Measurements from ENCODE around the gene GLT1D1. TPM values are rescaled to one million over a fixed set of nuclear protein-coding genes. Genes with fewer than 3 reads are reported as not detected.

GLT1D1 gene
- total RNA-seq, 4 donors from 2014 or later, result 0.19 to 0.75 (median 0.62) TPM; not detected in 1

DNA sequence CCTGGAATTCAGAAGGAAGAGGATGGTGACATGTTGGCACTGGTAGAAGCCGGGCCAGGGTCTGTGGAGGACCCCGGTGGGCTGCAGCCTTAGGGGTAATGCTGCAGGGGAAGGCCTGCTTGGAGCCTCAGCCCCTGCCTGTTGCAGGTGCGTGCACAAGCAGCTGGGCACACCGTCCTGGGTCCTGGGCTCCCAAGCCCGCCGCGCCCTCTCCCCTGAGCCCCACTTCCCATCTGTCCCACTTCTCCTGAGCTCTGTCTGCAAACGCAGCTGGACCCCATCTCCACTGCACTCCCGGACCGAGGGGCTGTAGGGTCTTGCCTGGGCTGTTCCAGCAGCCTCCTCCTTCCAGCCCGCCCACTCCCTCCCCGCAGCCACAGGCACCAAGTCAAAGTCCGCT lies 116.8 kb downstream of the GLT1D1 start:
- Histone ChIP-seq H3K4me1 (no peaks in the 10 kb centered on the region), H3K4me3 (no peak overlapping the region), H3K27ac (no peak overlapping the region), H3K27me3 (peaks cover 0 to 56% (median 0%) of the 10 kb centered on the region in 4 donors), H3K36me3 (no peaks in the 10 kb centered on the region), H3K9me3 (peaks cover 0 to under 1% (median 0%) of the 10 kb centered on the region in 3 donors)
- no peak for DNase-seq
- TF ChIP-seq POLR2A (IDR thresholded peaks at IDR 0.05), result no peak
- TF ChIP-seq, protein P1, sequence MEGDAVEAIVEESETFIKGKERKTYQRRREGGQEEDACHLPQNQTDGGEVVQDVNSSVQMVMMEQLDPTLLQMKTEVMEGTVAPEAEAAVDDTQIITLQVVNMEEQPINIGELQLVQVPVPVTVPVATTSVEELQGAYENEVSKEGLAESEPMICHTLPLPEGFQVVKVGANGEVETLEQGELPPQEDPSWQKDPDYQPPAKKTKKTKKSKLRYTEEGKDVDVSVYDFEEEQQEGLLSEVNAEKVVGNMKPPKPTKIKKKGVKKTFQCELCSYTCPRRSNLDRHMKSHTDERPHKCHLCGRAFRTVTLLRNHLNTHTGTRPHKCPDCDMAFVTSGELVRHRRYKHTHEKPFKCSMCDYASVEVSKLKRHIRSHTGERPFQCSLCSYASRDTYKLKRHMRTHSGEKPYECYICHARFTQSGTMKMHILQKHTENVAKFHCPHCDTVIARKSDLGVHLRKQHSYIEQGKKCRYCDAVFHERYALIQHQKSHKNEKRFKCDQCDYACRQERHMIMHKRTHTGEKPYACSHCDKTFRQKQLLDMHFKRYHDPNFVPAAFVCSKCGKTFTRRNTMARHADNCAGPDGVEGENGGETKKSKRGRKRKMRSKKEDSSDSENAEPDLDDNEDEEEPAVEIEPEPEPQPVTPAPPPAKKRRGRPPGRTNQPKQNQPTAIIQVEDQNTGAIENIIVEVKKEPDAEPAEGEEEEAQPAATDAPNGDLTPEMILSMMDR (IDR thresholded peaks at IDR 0.05), result no peak
- intact Hi-C loops (cut with DNase I), result no loop called here
- WGBS, 2 donors, result 14 to 20% methylated on average over 1 to 6 of the region's 13 CpGs

DNA sequence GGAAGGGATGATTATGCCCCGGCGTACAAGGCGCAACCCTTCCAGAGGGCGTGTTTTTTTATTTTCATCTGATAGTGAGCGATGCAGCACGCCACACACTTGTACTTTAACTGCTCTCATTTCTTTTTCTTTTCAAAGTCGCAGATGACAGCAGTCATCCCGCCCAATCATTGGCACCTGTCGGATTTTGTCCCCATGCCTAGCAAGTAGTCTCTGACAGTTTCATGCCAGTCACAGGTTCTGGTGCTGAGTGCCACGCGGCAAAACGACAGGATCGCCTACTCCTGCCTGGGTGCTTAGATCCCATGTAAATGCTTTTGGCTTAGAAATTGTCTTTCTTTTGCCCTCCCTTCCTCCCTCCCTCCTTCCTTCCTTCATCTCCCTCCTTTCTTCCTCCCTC lies 117.7 kb downstream of the GLT1D1 start:
- no peak for TF ChIP-seq POLR2A (IDR thresholded peaks at IDR 0.05)
- TF ChIP-seq, protein P1 (IDR thresholded peaks at IDR 0.05), result no peak
- Histone ChIP-seq H3K4me3 (no peak overlapping the region), H3K4me1 (no peaks in the 10 kb centered on the region), H3K36me3 (no peaks in the 10 kb centered on the region), H3K27me3 (peaks cover 0 to 62% (median 0%) of the 10 kb centered on the region in 4 donors), H3K27ac (no peak overlapping the region), H3K9me3 (no peaks in the 10 kb centered on the region)
- DNase-seq, result no peak
- intact Hi-C loops (cut with DNase I), result no loop called here
- WGBS, 2 donors, result 71 to 75% methylated on average over 13 of the region's 13 CpGs

DNA sequence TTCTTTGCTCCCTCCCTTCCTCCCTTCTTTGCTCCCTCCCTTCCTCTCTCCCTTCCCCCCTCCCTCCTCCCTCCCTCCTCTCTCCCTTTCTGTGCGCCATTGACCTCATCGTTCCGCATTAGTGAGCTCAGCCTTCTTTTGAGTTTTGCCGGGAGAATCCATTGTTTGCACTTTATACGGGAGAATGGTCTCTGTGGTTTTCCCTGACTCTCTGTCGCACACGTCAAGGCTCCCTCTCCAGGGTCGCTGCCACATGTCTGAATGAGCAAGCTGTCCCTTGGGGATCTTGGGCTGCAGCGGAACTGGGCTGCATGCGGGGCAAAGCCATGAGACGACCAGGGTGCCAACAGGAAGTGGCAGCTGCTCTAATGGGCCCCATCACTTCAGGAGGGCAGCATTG lies 118.5 kb downstream of the GLT1D1 start:
- no peak overlapping the region for H3K27ac ChIP-seq
- no peak for TF ChIP-seq POLR2A (IDR thresholded peaks at IDR 0.05)
- TF ChIP-seq, protein P1 (IDR thresholded peaks at IDR 0.05), result no peak
- peaks cover 0 to 66% (median 0%) of the 10 kb centered on the region in 4 donors for H3K27me3 ChIP-seq
- no peaks in the 10 kb centered on the region for H3K4me1 ChIP-seq
- WGBS, 2 donors, result 13 to 59% methylated on average over 3 to 4 of the region's 11 CpGs
- no peak for DNase-seq
- no peaks in the 10 kb centered on the region for H3K9me3 ChIP-seq
- H3K4me3 ChIP-seq, result no peak overlapping the region
- intact Hi-C loops (cut with DNase I), result no loop called here
- H3K36me3 ChIP-seq, result no peaks in the 10 kb centered on the region

DNA sequence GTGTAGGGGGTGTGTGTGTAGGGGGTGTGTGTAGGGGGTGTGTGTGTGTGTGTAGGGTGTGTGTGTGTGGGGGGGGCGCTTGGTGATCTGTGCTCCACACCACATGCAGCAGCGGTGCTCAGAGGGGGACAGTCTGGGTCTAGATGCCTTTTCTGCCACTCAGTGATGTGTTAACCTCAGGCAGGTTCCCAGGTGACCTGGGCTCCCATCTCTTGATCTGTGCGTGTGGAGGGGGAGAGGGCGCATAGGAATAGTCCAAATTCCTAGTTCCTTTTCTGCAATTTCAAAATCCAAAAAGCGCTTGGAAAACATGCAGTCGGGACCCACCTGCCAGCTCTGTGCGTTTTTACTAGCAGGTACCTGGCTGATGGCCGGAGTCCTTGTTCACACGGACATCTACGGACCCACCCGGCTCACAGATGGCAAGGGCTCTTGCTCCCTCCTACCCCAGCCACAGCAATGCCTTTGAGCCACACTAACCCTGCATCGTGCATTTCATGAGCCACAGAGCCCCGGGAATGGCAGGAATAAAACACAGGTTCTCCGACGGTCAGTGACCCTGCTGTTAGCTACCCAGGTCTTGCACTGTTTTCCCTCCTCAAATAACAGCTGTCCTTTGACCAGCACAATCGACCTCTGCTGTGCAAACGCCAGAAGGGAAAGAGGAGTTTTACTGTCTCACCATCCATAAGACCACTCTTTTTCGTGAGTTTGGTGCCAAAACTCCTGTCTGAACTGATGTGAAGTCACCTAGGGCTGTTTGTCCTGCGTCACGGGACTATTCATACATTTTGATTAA lies 120.8 kb downstream of the GLT1D1 start:
- Histone ChIP-seq H3K36me3 (no peaks in the 10 kb centered on the region), H3K4me1 (no peaks in the 10 kb centered on the region), H3K27me3 (peaks cover 0 to 77% (median 2%) of the 10 kb centered on the region in 4 donors), H3K4me3 (no peak overlapping the region), H3K9me3 (no peaks in the 10 kb centered on the region), H3K27ac (no peak overlapping the region)
- WGBS, 2 donors, result 50 to 55% methylated on average over 9 to 16 of the region's 20 CpGs
- intact Hi-C loops (cut with DNase I), result no loop called here
- no peak for DNase-seq
- TF ChIP-seq, protein P1 (IDR thresholded peaks at IDR 0.05), result no peak

DNA sequence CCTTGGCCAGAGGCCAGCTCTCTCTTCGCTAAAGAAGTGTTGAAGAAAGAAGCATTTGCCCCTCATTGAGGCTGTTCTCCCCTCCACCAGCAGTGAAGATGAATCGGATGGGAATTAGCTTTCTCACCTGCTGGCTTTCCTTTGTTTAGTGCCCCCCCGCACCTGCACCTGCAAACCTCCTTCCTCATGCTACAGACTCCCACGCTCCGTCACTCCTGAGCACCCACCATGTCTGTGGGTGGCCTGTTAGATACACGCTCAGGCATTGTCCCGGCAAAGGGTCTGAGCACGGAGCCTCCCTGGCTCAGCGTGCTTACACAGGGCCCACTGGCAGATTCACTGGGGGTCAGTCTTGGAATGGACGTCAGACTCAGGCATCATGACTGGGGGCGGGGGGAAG lies 121.6 kb downstream of the GLT1D1 start:
- WGBS, 2 donors, result 57 to 79% methylated on average over 9 to 11 of the region's 11 CpGs
- DNase-seq, result no peak
- Histone ChIP-seq H3K27me3 (peaks cover 0 to 77% (median 2%) of the 10 kb centered on the region in 4 donors), H3K36me3 (no peaks in the 10 kb centered on the region), H3K9me3 (no peaks in the 10 kb centered on the region), H3K4me1 (no peaks in the 10 kb centered on the region), H3K4me3 (no peak overlapping the region), H3K27ac (no peak overlapping the region)
- TF ChIP-seq, protein P1 (IDR thresholded peaks at IDR 0.05), result no peak
- TF ChIP-seq POLR2A (IDR thresholded peaks at IDR 0.05), result no peak
- intact Hi-C loops (cut with DNase I), result no loop called here

Measured in esophagus squamous epithelium (tissue), 5 donors.